ENCODE data around the gene RHBDF2.

- TF ChIP-seq CTCF (IDR thresholded peaks at IDR 0.05) (no peak), POLR2AphosphoS5 (IDR thresholded peaks at IDR 0.05) (no peak), POLR2A (IDR thresholded peaks at IDR 0.05) (no peak)
Observed at GRCh38 chr17:76480632-76481031, 20.6 kb downstream of the RHBDF2 start.

Measured in stomach (tissue), 4 donors.